Endodermal cell (in vitro differentiated cells): Measurements from ENCODE around the gene SSC4D. TPM values are rescaled to one million over a fixed set of nuclear protein-coding genes. Genes with fewer than 3 reads are reported as not detected.

ENCODE experiments used
- DNase-seq: peaks from one replicate; pipeline ENCODE4 v3.0.0-alpha.2; 2017
- H3K27ac ChIP-seq: 2 replicates; pipeline ENCODE4 v1.5.1; 2013; ENCODE audit warnings: mild to moderate bottlenecking, low read depth, low read length, moderate library complexity
- H3K27me3 ChIP-seq: 2 replicates; pipeline ENCODE4 v1.6.1; 2013; ENCODE audit warnings: mild to moderate bottlenecking, low read length, moderate library complexity; ENCODE audit not compliant: insufficient read depth, control insufficient read depth, poor library complexity, severe bottlenecking
- H3K36me3 ChIP-seq: 2 replicates; pipeline ENCODE4 v1.7.0; 2013; ENCODE audit warnings: mild to moderate bottlenecking, low read length, moderate library complexity; ENCODE audit not compliant: control insufficient read depth, insufficient read depth
- H3K4me1 ChIP-seq: one replicate; pipeline ENCODE4 v1.7.0; 2013; ENCODE audit warnings: low read length; ENCODE audit not compliant: control insufficient read depth, insufficient read depth
- H3K4me3 ChIP-seq: 2 replicates; pipeline ENCODE4 v1.5.1; 2013; ENCODE audit warnings: mild to moderate bottlenecking, low read length, moderate library complexity
- H3K9ac ChIP-seq: 2 replicates; pipeline ENCODE4 v1.6.1; 2013; ENCODE audit warnings: mild to moderate bottlenecking, low read length, moderate library complexity; ENCODE audit not compliant: poor library complexity, severe bottlenecking; ENCODE audit errors: extremely low read depth
- H3K9me3 ChIP-seq: 2 replicates; pipeline ENCODE4 v1.6.1; 2013; ENCODE audit warnings: mild to moderate bottlenecking, low read length, moderate library complexity; ENCODE audit not compliant: control insufficient read depth
- H3K27ac Mint-ChIP-seq: 2 replicates; pipeline ENCODE4 v1.8.0; 2020; ENCODE audit warnings: mixed read lengths
- H3K27me3 Mint-ChIP-seq: 2 replicates; pipeline ENCODE4 v1.8.0; 2021; ENCODE audit warnings: mild to moderate bottlenecking, mixed read lengths; ENCODE audit not compliant: insufficient read depth
- H3K36me3 Mint-ChIP-seq: 2 replicates; pipeline ENCODE4 v1.8.0; 2020; ENCODE audit warnings: low read depth, mixed read lengths
- H3K4me1 Mint-ChIP-seq: 2 replicates; pipeline ENCODE4 v1.8.0; 2020; ENCODE audit warnings: mixed read lengths
- H3K4me3 Mint-ChIP-seq: 2 replicates; pipeline ENCODE4 v1.8.0; 2020; ENCODE audit warnings: mild to moderate bottlenecking, moderate library complexity, mixed read lengths
- H3K9me3 Mint-ChIP-seq: 2 replicates; pipeline ENCODE4 v1.8.0; 2020; ENCODE audit warnings: mild to moderate bottlenecking, mixed read lengths
- CTCF ChIP-seq: fragments of 200-600 bp; sonication (generic); conservative IDR thresholded peaks from 2 replicates; pipeline ENCODE4 v1.5.0; 2021; ENCODE audit warnings: antibody characterized with exemption, mild to moderate bottlenecking
- WGBS, 2 experiments: methylation state at CpG; one replicate each; pipeline versions ENCODE4 v1.1.5 to v1.1.7; 2013; ENCODE audit warnings: missing lambda C conversion rate in 2 of 2, mixed read lengths in 1 of 2; ENCODE audit not compliant: insufficient coverage in 1 of 2, insufficient read length in 1 of 2; 5-methylcytosine and 5-hydroxymethylcytosine counted together
- total RNA-seq, 2 donors: library from RNA; stranded (reverse); fragmentation: NEBNext Ultra II Directional in 1 of 2; extraction: Animal tissue kit (Norgen Biotek cat#: 25700) in 1 of 2; gene quantifications; 2 replicates in 1 of 2; 3 replicates in 1 of 2; pipeline ENCODE4 v1.2.1, GENCODE V29; 2021

Gene SSC4D
- total RNA-seq, 2 donors from 2014 or later = 21.9 to 44.5 TPM

DNA sequence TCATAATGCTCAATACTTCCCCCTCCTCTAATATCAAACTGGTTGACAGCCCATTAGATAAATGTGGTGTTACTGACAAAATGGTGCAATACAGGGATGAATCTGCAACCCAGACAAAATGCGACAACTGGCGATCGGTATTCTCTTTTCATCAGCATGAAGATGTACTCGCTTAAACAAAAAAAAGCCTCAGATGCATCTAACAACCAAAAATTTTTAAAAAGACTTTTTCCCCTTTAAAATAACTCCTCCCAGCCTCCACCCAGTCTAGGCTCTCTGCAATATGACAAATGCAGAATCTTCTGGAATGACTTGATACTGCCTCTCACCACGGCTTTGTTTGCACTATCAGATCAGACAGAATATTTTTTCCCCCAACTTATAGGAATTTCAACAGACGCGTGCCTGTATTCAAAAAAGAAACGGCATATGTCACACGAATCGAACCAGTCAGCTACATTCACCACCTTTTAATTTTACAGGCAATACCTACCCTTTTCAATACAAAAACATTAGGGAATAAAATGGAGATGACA is 52.0 kb downstream of the SSC4D start:
- peaks cover 24% of the 10 kb centered on the region for H3K9me3 Mint-ChIP-seq
- peak overlapping the region; percentile 97 for H3K27ac Mint-ChIP-seq
- peaks cover 19% of the 10 kb centered on the region for H3K4me1 Mint-ChIP-seq
- peak overlapping the region; percentile 91 for H3K4me3 Mint-ChIP-seq
- WGBS, 2 experiments = 6 to 9% methylated on average over 4 to 10 of the region's 10 CpGs
- Histone ChIP-seq H3K36me3 (peaks cover 52% of the 10 kb centered on the region), H3K9ac (peak overlapping the region; percentile 88), H3K9me3 (peaks cover 38% of the 10 kb centered on the region), H3K4me3 (peak overlapping the region; percentile 96), H3K4me1 (no peaks in the 10 kb centered on the region), H3K27ac (peak overlapping the region; percentile 97), H3K27me3 (no peaks in the 10 kb centered on the region)
- peaks cover 41% of the 10 kb centered on the region for H3K36me3 Mint-ChIP-seq
- no peak for TF ChIP-seq CTCF
- no peaks in the 10 kb centered on the region for H3K27me3 Mint-ChIP-seq
- no peak for DNase-seq

DNA sequence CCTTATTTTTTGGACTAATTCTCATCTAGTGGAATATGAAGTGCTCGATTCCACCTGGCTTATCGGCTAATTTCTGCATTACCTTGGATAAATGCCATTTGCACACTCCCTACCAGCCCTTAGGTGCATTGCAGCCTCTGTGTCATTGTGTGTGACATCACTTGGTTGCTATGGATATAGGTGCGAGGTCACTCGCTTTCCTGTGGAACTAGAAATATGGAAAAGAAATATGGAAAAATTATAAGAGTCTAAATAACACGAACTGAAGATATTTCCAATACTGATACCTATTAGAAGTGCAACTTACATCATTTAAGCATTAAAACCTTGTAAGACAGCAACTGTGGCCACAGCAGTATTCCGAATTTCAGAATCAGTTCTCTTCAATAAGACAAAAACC is 52.7 kb downstream of the SSC4D start:
- Mint-ChIP-seq H3K4me1 (peaks cover 19% of the 10 kb centered on the region), H3K27ac (peak overlapping the region; percentile 35), H3K36me3 (peaks cover 48% of the 10 kb centered on the region), H3K4me3 (peak overlapping the region; percentile 91), H3K27me3 (no peaks in the 10 kb centered on the region), H3K9me3 (peaks cover 30% of the 10 kb centered on the region)
- no peak overlapping the region for H3K27ac ChIP-seq
- H3K36me3 ChIP-seq = peaks cover 59% of the 10 kb centered on the region
- no peak for DNase-seq
- no peaks in the 10 kb centered on the region for H3K27me3 ChIP-seq
- peak overlapping the region; percentile 88 for H3K9ac ChIP-seq
- WGBS, 2 experiments = 83 to 85% methylated on average over 1 to 6 of the region's 6 CpGs
- TF ChIP-seq CTCF = no peak
- H3K9me3 ChIP-seq = peaks cover 45% of the 10 kb centered on the region
- H3K4me1 ChIP-seq = no peaks in the 10 kb centered on the region
- H3K4me3 ChIP-seq = peak overlapping the region; percentile 96

DNA sequence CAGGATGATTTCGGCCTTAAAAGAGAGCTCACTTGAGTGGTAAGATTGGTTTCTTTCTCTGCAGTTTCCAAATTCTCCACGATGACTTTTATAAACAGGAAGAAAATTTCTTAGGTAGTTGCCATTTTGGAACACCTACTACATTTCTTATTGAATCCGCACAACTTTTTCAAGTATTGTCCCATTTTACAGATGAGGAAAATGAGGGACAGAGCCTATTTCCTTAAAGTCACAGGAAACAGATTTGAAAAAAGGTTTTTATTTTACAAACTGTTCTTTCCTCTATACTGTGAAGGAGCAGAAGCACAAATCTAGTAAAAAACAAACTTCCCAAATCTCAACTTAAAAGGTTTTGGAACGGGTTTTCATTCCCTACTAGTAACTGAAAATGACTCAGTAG is 53.4 kb downstream of the SSC4D start:
- Histone ChIP-seq H3K4me1 (no peaks in the 10 kb centered on the region), H3K27ac (no peak overlapping the region), H3K4me3 (peak overlapping the region; percentile 96), H3K9ac (no peak overlapping the region), H3K36me3 (peaks cover 66% of the 10 kb centered on the region), H3K27me3 (no peaks in the 10 kb centered on the region), H3K9me3 (peaks cover 52% of the 10 kb centered on the region)
- H3K4me3 Mint-ChIP-seq = peak overlapping the region; percentile 24
- 95 to 100% methylated on average over 1 to 4 of the region's 4 CpGs for WGBS, 2 experiments
- H3K4me1 Mint-ChIP-seq = peaks cover 19% of the 10 kb centered on the region
- H3K36me3 Mint-ChIP-seq = peaks cover 55% of the 10 kb centered on the region
- no peak for DNase-seq
- TF ChIP-seq CTCF = no peak
- peaks cover 33% of the 10 kb centered on the region for H3K9me3 Mint-ChIP-seq
- no peaks in the 10 kb centered on the region for H3K27me3 Mint-ChIP-seq
- H3K27ac Mint-ChIP-seq = no peak overlapping the region
